LoVo (cell line): ENCODE data around the gene RALGPS1.

Experiments used
- DNase-seq: peaks from one replicate; pipeline ENCODE4 v3.0.0-alpha.2; 2016; ENCODE audit warnings: low spot score

RALGPS1 gene

GRCh38 chr9:127099664-127100063, 185.1 kb downstream of the RALGPS1 start:
- DNase-seq = no peak

GRCh38 chr9:127102176-127102575, 187.6 kb downstream of the RALGPS1 start:
- no peak for DNase-seq

- no peak for DNase-seq
Measured at GRCh38 chr9:127102788-127103187, 188.2 kb downstream of the RALGPS1 start.

- DNase-seq = no peak
Measured at GRCh38 chr9:127104581-127105311, 190.2 kb downstream of the RALGPS1 start.

GRCh38 chr9:127105805-127106465, 191.4 kb downstream of the RALGPS1 start:
- no peak for DNase-seq

GRCh38 chr9:127106466-127106855, 191.9 kb downstream of the RALGPS1 start:
- no peak for DNase-seq

- no peak for DNase-seq
Measured at GRCh38 chr9:127107171-127107928, 192.8 kb downstream of the RALGPS1 start.

- DNase-seq = no peak
Measured at GRCh38 chr9:127107929-127108876, 193.6 kb downstream of the RALGPS1 start.

- no peak for DNase-seq
Measured at GRCh38 chr9:127109212-127109711, 194.7 kb downstream of the RALGPS1 start.

- no peak for DNase-seq
Measured at GRCh38 chr9:127112056-127112455, 197.5 kb downstream of the RALGPS1 start.

GRCh38 chr9:127112735-127113161, 198.2 kb downstream of the RALGPS1 start:
- no peak for DNase-seq

GRCh38 chr9:127113191-127113972, 198.8 kb downstream of the RALGPS1 start:
- DNase-seq = no peak

- DNase-seq = no peak
Measured at GRCh38 chr9:127114606-127115005, 200.0 kb downstream of the RALGPS1 start.

GRCh38 chr9:127116088-127116726, 201.6 kb downstream of the RALGPS1 start:
- no peak for DNase-seq

- DNase-seq = no peak
Measured at GRCh38 chr9:127116957-127117356, 202.4 kb downstream of the RALGPS1 start.

- no peak for DNase-seq
Measured at GRCh38 chr9:127117801-127118200, 203.2 kb downstream of the RALGPS1 start.

GRCh38 chr9:127118597-127119319, 204.2 kb downstream of the RALGPS1 start:
- DNase-seq = no peak

GRCh38 chr9:127119320-127119709, 204.7 kb downstream of the RALGPS1 start:
- DNase-seq = no peak

- no peak for DNase-seq
Measured at GRCh38 chr9:127121628-127122175, 207.1 kb downstream of the RALGPS1 start.
